HG02588 (cell line): ENCODE measurements around the gene SETD1B.
"Not testable (repeated sequence)": the region's sequence is repeated elsewhere in the genome, so short reads cannot be mapped to it uniquely, and the experiment has no call there.

ENCODE experiments used
- ATAC-seq: cut with Tn5 transposase; IDR thresholded peaks from one replicate; pipeline ENCODE4 v1.9.1; 2021; ENCODE audit warnings: mild to moderate bottlenecking, moderate library complexity; ENCODE audit not compliant: unreplicated experiment

SETD1B gene

DNA sequence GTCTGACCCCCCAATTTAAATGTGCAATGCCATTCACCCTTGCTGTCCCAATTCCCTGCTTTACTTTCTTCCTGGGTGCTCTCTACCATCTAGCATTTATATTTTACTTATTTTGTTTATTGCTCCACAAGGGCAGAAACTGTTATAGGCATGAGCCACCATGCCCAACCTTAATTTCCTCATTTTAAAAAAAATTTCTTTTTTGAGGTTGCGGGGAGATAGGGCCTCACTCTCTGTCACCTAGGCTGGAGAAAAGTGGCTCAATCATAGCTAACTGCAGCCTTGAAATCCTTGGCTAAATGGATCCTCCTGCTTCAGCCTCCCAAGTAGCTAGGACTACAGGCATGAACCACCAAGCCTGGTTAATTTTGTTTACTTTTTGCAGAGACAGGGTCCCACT is 41.9 kb downstream of the SETD1B start:
- ATAC-seq: no peak

DNA sequence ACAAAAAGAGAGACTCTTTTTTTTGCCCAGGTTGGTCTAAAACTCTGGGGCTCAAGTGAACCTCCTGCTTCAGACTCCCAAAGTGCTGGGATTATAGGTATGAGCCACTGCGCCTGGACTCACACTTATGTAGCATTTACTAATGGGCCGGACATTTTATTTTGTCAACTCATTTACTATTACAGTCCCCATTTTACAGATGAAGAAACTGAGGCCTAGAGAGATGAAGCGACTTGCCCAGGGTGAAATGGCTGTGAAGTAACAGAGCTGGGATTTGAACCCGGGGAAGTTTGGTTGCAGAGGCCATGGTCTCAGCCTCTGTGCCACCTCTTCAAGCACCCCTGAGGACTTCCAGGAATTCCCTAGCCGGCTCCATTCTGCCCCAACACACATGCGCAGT is 45.4 kb downstream of the SETD1B start:
- ATAC-seq: no peak

- no peak for ATAC-seq
These were observed 45.9 kb downstream of the SETD1B start for GRCh38 chr12:121849665-121850064.

GRCh38 chr12:121852392-121852791 is 48.6 kb downstream of the SETD1B start:
- ATAC-seq: not testable (repeated sequence)

GRCh38 chr12:121857322-121858246 is 53.8 kb downstream of the SETD1B start:
- ATAC-seq: no peak

GRCh38 chr12:121858318-121858661 is 54.5 kb downstream of the SETD1B start:
- no peak for ATAC-seq

DNA sequence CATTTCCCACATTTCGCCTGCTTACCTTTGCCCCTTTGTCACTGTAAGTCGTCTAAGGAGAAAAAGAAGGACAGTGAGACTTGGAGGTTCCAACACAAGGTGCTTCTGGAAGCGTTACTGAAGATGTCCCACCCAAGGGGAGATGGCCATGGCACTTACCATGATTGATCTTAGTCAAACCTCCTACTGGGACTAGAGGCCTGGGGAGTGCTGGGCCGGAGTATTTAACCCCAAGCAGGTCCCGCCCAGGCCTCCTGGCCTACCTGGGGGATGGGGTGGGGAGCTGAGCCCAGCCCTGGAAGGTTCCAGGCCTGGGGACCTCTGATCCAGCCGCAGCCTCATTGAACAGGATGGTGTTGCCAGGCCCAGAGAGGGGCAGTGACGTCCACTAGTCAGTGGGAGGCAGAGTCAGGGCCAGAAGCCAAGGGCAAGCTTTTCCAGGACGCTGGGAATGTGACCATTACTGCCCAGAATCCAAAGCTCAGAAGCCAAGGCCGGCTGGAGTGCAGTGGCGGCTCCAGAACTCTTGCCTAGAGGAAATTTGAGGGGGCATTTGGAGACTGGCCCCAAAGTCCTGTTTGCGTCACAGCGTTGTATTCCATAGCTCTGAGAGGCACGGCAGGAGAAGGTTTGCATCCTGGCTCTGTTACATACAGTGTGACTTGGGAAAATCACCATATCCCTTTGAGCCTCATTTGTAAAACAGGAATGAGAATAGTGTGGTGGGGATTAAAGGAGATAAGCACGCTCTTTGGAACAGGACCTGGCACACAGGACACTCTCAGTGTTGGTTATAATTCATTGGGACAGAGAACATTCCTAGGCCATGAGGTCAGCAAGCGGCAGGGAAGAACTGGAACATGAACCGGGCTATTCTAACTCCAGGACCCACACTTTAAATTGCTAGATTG is 55.1 kb downstream of the SETD1B start, which contains the start of gene HPD:
Gene HPD (minus strand): TSS at position 198 of the 911 bp plus-strand sequence. CDS start 36 bp downstream, at position 162.
- ATAC-seq: no peak

- no peak for ATAC-seq
These were observed 56.4 kb downstream of the SETD1B start for GRCh38 chr12:121860257-121860656.

- ATAC-seq: not testable (repeated sequence)
These were observed 56.9 kb downstream of the SETD1B start for GRCh38 chr12:121860699-121861098.

DNA sequence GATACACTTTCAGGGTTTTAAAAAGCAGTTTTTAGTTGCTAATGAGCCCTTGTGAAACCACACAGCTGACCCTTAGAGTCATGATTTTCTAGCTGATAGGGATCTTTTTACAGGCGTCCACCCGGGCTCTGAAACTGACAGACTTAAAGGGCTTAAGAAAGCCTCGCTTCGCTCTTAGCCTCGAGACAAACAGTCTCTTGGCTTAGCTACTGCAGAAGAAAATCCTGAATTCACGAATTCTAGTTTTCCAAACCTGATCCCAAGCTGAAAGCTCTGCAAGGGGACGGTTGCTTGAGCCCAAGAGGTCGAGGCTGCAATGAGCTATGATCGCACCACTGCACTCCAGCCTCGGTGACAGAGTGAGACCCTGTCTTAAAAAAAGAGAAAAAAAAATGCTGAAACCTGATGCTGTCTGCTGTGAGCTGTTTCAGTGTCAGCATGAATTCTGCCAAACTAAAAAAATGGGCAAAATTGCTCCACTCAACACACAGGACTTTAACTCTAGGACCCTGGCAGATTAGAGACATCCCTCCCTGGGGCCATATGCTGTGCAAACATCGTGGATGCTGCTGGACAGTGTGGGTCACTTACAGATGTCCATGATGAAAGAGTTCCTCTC is 57.9 kb downstream of the SETD1B start:
- ATAC-seq: no peak

DNA sequence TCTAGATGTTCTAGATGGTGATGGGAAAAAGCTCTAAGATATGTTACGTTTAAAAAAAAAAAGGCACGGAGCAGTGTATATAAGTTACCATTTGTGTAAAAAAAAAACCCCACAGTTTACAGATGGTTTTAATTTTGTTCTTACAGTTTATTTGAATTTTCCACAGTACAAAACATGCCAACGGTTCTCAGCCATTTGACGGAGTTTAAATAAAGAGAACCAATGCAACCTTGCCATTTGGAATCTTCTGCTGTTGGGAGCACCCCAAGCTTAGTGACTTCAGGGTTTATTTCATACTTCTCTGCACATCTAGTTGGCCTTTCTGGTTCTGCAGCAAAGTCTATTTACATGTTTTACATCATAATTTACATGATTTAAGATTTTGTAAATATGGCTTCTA is 62.5 kb downstream of the SETD1B start:
- ATAC-seq: no peak

DNA sequence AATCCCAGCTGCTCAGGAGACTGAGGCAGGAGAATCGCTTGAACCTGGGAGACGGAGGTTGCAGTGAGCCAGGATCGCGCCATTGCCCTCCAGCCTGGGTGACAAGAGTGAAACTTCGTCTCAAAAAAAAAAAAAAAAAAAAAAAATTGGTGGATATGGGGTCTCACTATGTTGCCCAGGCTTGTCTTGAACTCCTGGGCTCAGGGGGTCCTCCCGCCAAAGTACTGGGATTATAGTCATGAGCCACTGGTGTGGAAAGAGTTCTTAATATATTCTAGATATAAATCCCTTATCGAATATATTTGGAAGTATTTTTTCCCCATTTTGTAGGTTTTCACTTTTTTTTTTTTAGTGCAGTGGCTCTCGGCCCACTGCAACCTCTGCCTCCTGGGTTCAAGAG is 65.4 kb downstream of the SETD1B start:
- ATAC-seq: not testable (repeated sequence)

DNA sequence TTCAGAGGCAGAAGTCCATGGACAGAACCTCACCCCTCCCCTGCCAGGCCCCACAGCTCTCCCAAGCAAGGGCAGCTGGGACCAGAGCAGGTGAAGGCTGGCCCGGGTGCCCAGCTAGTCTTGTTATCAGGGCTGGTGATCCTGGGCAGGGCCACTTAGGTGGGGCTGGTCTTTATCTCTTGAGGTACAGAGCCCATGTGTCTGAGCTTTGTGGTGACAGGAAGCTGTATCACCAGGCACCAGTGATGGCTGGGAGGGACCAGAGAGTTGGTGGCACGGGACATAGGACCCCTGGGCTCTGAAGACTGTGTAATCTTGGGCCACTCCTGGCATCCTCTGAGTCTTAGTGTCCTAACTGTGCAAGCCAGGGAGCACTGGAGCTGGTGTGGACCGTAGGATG is 67.7 kb downstream of the SETD1B start:
- no peak for ATAC-seq

DNA sequence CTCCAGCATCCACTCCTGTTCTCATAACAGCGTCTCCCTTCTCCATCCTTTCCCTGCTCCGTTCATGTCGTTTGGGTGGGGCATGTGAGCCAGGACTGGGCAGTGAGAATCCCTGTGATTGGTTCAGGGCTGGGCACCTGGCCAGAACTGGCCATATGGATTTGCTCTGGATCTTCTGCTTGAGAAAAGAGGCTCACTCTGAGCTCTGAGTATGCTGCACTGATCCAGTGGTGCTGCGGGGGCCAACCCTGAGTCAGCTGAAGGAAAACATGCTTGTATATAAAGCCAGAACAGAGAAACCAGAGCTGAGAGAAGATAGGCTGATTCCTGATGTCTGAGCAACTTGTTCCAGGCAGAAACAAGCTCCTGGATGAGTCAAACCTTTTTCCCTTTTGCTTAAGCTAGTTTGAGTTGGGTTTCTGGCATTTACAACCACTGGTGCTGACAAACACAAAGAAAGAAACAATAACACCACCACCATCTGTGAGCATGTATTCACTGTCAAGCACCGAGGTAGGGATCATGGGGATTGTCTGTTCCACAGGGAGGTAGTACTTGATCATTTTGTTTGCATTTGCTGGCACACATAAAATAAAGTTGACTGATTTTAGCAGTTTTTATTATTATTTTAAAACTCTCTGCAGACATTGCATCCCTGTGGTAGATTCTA is 68.9 kb downstream of the SETD1B start:
- ATAC-seq: no peak

DNA sequence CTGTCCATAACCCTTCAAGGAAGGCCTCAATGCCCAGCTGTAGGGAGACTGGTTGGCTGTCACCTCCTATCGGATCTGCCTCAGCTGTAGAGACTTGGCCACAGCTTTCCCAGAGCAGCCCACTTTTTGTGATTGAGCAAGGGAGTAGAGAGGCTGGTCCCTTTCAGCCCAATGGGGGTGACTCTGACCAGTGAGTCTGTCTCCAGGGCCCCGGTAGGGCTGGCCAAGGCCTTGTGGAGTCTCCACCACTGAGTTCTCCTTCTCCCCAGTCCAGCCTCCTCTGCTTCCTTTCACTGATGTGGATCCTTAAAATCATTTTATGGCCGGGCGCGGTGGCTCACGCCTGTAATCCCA is 69.4 kb downstream of the SETD1B start:
- ATAC-seq: no peak

DNA sequence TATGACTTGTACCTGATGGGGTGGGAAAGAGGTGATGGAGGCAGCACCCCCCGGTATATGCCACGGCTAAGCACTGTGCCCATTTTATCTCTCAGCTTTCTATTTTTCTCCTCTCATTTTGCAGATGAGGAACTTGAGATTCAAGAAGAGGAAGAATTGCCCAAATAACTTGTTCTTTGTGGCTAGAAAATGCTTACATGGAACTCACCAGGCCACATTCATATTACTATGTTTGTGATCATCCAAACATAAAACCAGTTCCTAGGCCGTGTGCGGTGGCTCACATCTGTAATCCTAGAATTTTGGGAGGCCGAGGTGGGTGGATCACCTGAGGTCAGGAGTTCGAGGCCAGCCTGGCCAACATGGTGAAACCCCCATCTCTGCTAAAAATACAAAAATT is 70.3 kb downstream of the SETD1B start:
- no peak for ATAC-seq

GRCh38 chr12:121875582-121875981 is 71.8 kb downstream of the SETD1B start:
- no peak for ATAC-seq

DNA sequence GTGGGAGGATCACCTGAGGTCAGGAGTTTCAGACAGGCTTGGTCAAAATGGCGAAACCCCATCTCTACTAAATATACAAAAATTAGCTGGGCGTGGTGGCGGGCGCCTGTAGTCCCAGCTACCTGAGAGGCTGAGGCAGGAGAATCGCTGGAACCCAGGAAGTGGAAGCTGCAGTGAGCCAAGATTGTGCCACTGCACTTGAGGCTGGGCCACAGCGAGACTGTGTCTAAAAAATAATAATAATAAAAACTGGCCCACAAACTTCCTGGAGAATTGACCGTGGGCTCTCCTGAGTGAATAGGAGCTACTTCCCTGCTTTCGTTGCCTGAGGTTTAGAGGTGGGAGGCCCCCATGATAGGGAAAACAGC is 72.3 kb downstream of the SETD1B start:
- not testable (repeated sequence) for ATAC-seq
